ENCODE data around the gene MRPL28. TPM values are rescaled to one million over a fixed set of nuclear protein-coding genes. Genes with fewer than 3 reads are reported as not detected.

The MRPL28 gene
- total RNA-seq, 1 experiment from 2014 or later, result 61.4 TPM

- no TSS peak for BruUV-seq (replicated peaks)
- RAD21 ChIA-PET (ENCODE audit: low non-redundant PET in 1 of 2, low total read pairs in 2 of 2, uncharacterized antibody in 2 of 2, unreplicated experiment in 2 of 2), result no interaction called here
- no peak for TF ChIP-seq JUND (IDR thresholded peaks at IDR 0.05)
- TF ChIP-seq MAX (IDR thresholded peaks at IDR 0.05), result no peak
- TF ChIP-seq EGR1 (IDR thresholded peaks at IDR 0.05; ENCODE audit: low read depth), result no peak
- no peak for TF ChIP-seq POLR2A (IDR thresholded peaks at IDR 0.05; ENCODE audit: borderline replicate concordance, extremely low read depth, insufficient read depth, insufficient read length)
- no peak for TF ChIP-seq CEBPB (IDR thresholded peaks at IDR 0.05; ENCODE audit: low read depth)
- no peak for TF ChIP-seq EZH2 (IDR thresholded peaks at IDR 0.05)
- TF ChIP-seq CTCF (IDR thresholded peaks at IDR 0.05 in 2 of 3, conservative IDR thresholded peaks at IDR 0.05 in 1 of 3; ENCODE audit: borderline replicate concordance in 1 of 3, insufficient read depth in 1 of 3, low read depth in 2 of 3, low read length in 2 of 3), result no peak
- TF ChIP-seq RAD21 (IDR thresholded peaks at IDR 0.05; ENCODE audit: low read depth), result no peak
- TF ChIP-seq ZNF274 (IDR thresholded peaks at IDR 0.05; ENCODE audit: low read depth, low read length), result no peak
- TF ChIP-seq ATF3 (IDR thresholded peaks at IDR 0.05), result no peak
- no peak for TF ChIP-seq ELF1 (IDR thresholded peaks at IDR 0.05; ENCODE audit: borderline replicate concordance, low read depth)
- TF ChIP-seq SP1 (IDR thresholded peaks at IDR 0.05; ENCODE audit: low read depth), result no peak
- no peak for TF ChIP-seq REST (IDR thresholded peaks at IDR 0.05; ENCODE audit: low read depth)
- no peak for TF ChIP-seq TCF7L2 (IDR thresholded peaks at IDR 0.05; ENCODE audit: borderline replicate concordance, extremely low read depth, insufficient read depth, insufficient read length)
- TF ChIP-seq EZH2phosphoT487 (IDR thresholded peaks at IDR 0.05; ENCODE audit: borderline replicate concordance), result no peak
- no peak for TF ChIP-seq CBX3 (IDR thresholded peaks at IDR 0.05; ENCODE audit: low read depth)
- no peak for TF ChIP-seq FOSL1 (IDR thresholded peaks at IDR 0.05; ENCODE audit: low read depth)
- no peak for TF ChIP-seq ZBTB33 (IDR thresholded peaks at IDR 0.05; ENCODE audit: extremely low read depth, insufficient replicate concordance, low read length)
- no peak for TF ChIP-seq SIN3A (IDR thresholded peaks at IDR 0.05; ENCODE audit: low read depth)
- Histone ChIP-seq H2AFZ (ENCODE audit: low read depth, low read length, poor library complexity, severe bottlenecking) (no peak overlapping the region), H3K27ac (ENCODE audit: low read depth, low read length) (no peak overlapping the region), H3K9me2 (ENCODE audit: insufficient read depth) (no peaks in the 10 kb centered on the region), H3K4me3 (replicated peaks in 1 of 2; ENCODE audit: low read depth in 1 of 2, low read length in 2 of 2) (no peak overlapping the region), H3K4me1 (ENCODE audit: control insufficient read depth in 1 of 2, insufficient read depth in 2 of 2, low read length in 2 of 2) (peaks cover 0 to 7% of the 10 kb centered on the region in 2 experiments; a peak in 1 of 4 replicates), H3K4me2 (ENCODE audit: low read length) (no peak overlapping the region), H3K9me3 (ENCODE audit: control insufficient read depth in 1 of 2, insufficient read depth in 1 of 2, low read depth in 1 of 2, low read length in 2 of 2) (no peaks in the 10 kb centered on the region), H3K9ac (ENCODE audit: low read length) (no peak overlapping the region), H4K20me1 (ENCODE audit: insufficient read depth) (no peaks in the 10 kb centered on the region), H3K27me3 (ENCODE audit: insufficient read depth, low read length) (no peaks in the 10 kb centered on the region), H3K79me2 (ENCODE audit: insufficient read depth, low read length) (peaks cover 70% of the 10 kb centered on the region), H3K36me3 (ENCODE audit: control insufficient read depth in 1 of 2, insufficient read depth in 2 of 2, low read length in 2 of 2) (no peaks in the 10 kb centered on the region)
- DNase-seq (ENCODE audit: low read depth, low spot score) (no peak), ATAC-seq (no peak)
- CTCF ChIA-PET, result no interaction called here
- POLR2A ChIA-PET, result interaction anchor here (0.7 kb wide), 1 partner anchor 206 kb away, joined by 4 read pairs; no protein-coding TSS in a partner anchor
- intact Hi-C loops (cut with micrococcal nuclease), result no loop called here
Measured at GRCh38 chr16:339680-340079, 30.7 kb downstream of the MRPL28 start.

All from HCT116 (cell line).